ENCODE results near the gene PIGN.

The PIGN gene

GRCh38 chr18:61998335-61998734 lies 188.5 kb downstream of the PIGN start:
- DNase-seq: peak; percentile 63

- no peak for DNase-seq
These were observed 191.2 kb downstream of the PIGN start for GRCh38 chr18:61995618-61996017.

GRCh38 chr18:61993831-61994230 lies 193.0 kb downstream of the PIGN start:
- no peak for DNase-seq

- no peak for DNase-seq
These were observed 193.9 kb downstream of the PIGN start for GRCh38 chr18:61992923-61993322.

GRCh38 chr18:61992285-61992684 lies 194.6 kb downstream of the PIGN start:
- no peak for DNase-seq

- DNase-seq: no peak
These were observed 195.0 kb downstream of the PIGN start for GRCh38 chr18:61991836-61992235.

- no peak for DNase-seq
These were observed 195.7 kb downstream of the PIGN start for GRCh38 chr18:61991201-61991600.

Data from NCI-H146 (cell line).